T-cell (primary cell): Measurements from ENCODE around the gene KCNJ8. TPM values are rescaled to one million over a fixed set of nuclear protein-coding genes. Genes with fewer than 3 reads are reported as not detected.

Source experiments
- total RNA-seq, 35 experiments: library from RNA in 6 of 35; stranded (reverse) in 6 of 35; fragments of 120-200 nt in 1 of 35; gene quantifications; one replicate each; pipeline versions ENCODE4 v1.2.1 to v1.2.4 and lab custom pipeline; 2013 to 2026

The KCNJ8 gene
- total RNA-seq, 5 donors from 2014 or later (not counting 1 experiment from before 2014, with no cell fraction given), result 0.41 TPM; not detected in 4

Other genes with a start within 250 kb of the KCNJ8 start
- under 1 TPM in 4 of 5 donors, not detected in 1; 0.26 to 0.46 (median 0.32) TPM for gene SPX, start 248.4 kb downstream of the KCNJ8 start, total RNA-seq
- gene GYS2, start 169.9 kb downstream of the KCNJ8 start, total RNA-seq, result under 1 TPM in 3 of 5 donors, not detected in 2; 0.23 to 0.40 (median 0.28) TPM
- 100 to 1,000 TPM; 680 to 879 (median 854) TPM for gene LDHB, start 116.9 kb downstream of the KCNJ8 start, total RNA-seq
- under 1 TPM in 3 of 5 donors, not detected in 2; 0.06 to 0.10 (median 0.09) TPM for gene ABCC9, start 166.7 kb upstream of the KCNJ8 start, total RNA-seq